ENCODE results near the gene VAV1.

GRCh38 chr19:6732803-6733337, 39.6 kb upstream of the VAV1 start:
- TF ChIP-seq CTCF (IDR thresholded peaks at IDR 0.05; ENCODE audit: insufficient read depth, low read length) (no peak), GABPA (IDR thresholded peaks at IDR 0.05; ENCODE audit: low read depth) (no peak), POLR2AphosphoS5 (IDR thresholded peaks at IDR 0.05; ENCODE audit: low read depth) (no peak), REST (IDR thresholded peaks at IDR 0.05; ENCODE audit: insufficient replicate concordance, low read depth) (no peak)

Measured in HL-60 (cell line).